Transverse colon (tissue), 3 donors: ENCODE data around the gene RAB34.

ENCODE experiments used
- CTCF ChIP-seq, 5 experiments: fragments of 200-600 bp in 3 of 5; fragments of 450-650 bp in 2 of 5; sonication (generic) in 3 of 5; IDR thresholded peaks; 1 replicate in 2 of 5; 2 replicates in 3 of 5; pipeline ENCODE4 v1.5.1; 2016 to 2017; ENCODE audit warnings: antibody characterized with exemption in 5 of 5, inconsistent platforms in 3 of 5, mild to moderate bottlenecking in 2 of 5, moderate library complexity in 1 of 5
- EP300 ChIP-seq: sonication (generic); formaldehyde crosslinking; IDR thresholded peaks from one replicate; pipeline ENCODE4 v1.6.1; 2017; ENCODE audit warnings: antibody characterized with exemption, low read depth

- TF ChIP-seq EP300 (no peak), CTCF (IDR thresholded peaks at IDR 0.05) (peak; percentile 80 to 92 (median 88))
These were observed 46.2 kb upstream of the RAB34 start for GRCh38 chr17:28763804-28764266.
